Natural killer cell (primary cell): ENCODE data around the gene DNAJC5. TPM values are rescaled to one million over a fixed set of nuclear protein-coding genes. Genes with fewer than 3 reads are reported as not detected.

Source experiments
- ATAC-seq, 3 donors: fragments of 150-1000 bp in 2 of 3; fragments of 200-7000 bp in 1 of 3; cut with Tn5 transposase; 1 replicate in 1 of 3; 2 replicates in 2 of 3; pipeline ENCODE4 v1.10.0; 2021; ENCODE audit warnings: mild to moderate bottlenecking in 2 of 3, moderate library complexity in 2 of 3
- DNase-seq, 2 donors: peaks; one replicate each; pipeline versions ENCODE4 v3.0.0 to v3.0.0-alpha.2; 2013 to 2021; ENCODE audit warnings: mixed read lengths in 1 of 2
- H3K27ac ChIP-seq: one replicate; pipeline ENCODE4 v1.5.1; 2013; ENCODE audit warnings: mild to moderate bottlenecking, low read length
- H3K27me3 ChIP-seq: one replicate; pipeline ENCODE4 v1.6.1; 2013; ENCODE audit warnings: low read length; ENCODE audit not compliant: control insufficient read depth, insufficient read depth
- H3K36me3 ChIP-seq: one replicate; pipeline ENCODE4 v1.6.1; 2013; ENCODE audit warnings: low read length; ENCODE audit not compliant: control insufficient read depth, insufficient read depth
- H3K4me1 ChIP-seq: one replicate; pipeline ENCODE4 v1.6.1; 2013; ENCODE audit warnings: low read length; ENCODE audit not compliant: control insufficient read depth, insufficient read depth
- H3K4me3 ChIP-seq: one replicate; pipeline ENCODE4 v1.5.1; 2013; ENCODE audit warnings: low read length
- H3K9me3 ChIP-seq: one replicate; pipeline ENCODE4 v1.6.1; 2013; ENCODE audit warnings: low read length; ENCODE audit not compliant: control insufficient read depth, insufficient read depth
- H3K27ac Mint-ChIP-seq, 2 donors: one replicate each; pipeline ENCODE4 v1.8.0; 2022; ENCODE audit warnings: mild to moderate bottlenecking in 2 of 2, mixed read lengths in 2 of 2, moderate library complexity in 1 of 2
- H3K27me3 Mint-ChIP-seq, 2 donors: one replicate each; pipeline ENCODE4 v1.8.0; 2022; ENCODE audit warnings: low read depth in 2 of 2, mixed read lengths in 2 of 2
- H3K36me3 Mint-ChIP-seq: one replicate; pipeline ENCODE4 v1.8.0; 2022; ENCODE audit warnings: mixed read lengths
- H3K4me1 Mint-ChIP-seq, 2 donors: one replicate each; pipeline ENCODE4 v1.8.0; 2022; ENCODE audit warnings: mixed read lengths in 2 of 2
- H3K4me3 Mint-ChIP-seq: one replicate; pipeline ENCODE4 v1.8.0; 2022; ENCODE audit warnings: mild to moderate bottlenecking, moderate library complexity, mixed read lengths
- H3K9me3 Mint-ChIP-seq, 2 donors: one replicate each; pipeline ENCODE4 v1.8.0; 2022; ENCODE audit warnings: mixed read lengths in 2 of 2
- WGBS: methylation state at CpG from one replicate; pipeline ENCODE4 v1.1.7; 2013; ENCODE audit warnings: missing lambda C conversion rate; ENCODE audit not compliant: insufficient coverage; 5-methylcytosine and 5-hydroxymethylcytosine counted together
- intact Hi-C: fragments of 100-400 bp; cut with micrococcal nuclease; formaldehyde crosslinking; loops from one replicate; pipeline ENCODE4 v1.14.2; 2022
- total RNA-seq, 4 donors: library from RNA; stranded (reverse); fragments of 120-200 nt in 1 of 4; gene quantifications; one replicate each; pipeline versions ENCODE4 v1.2.3 to v1.2.4, GENCODE V29; 2013 to 2022
- TF ChIP-seq, protein P1 (sequence below): fragments of 200-600 bp; IDR thresholded peaks from one replicate; pipeline ENCODE4 v1.8.0; 2022; ENCODE audit warnings: antibody characterized with exemption

Gene DNAJC5
- total RNA-seq, 3 donors from 2014 or later (not counting 1 experiment from before 2014, with no cell fraction given), result 27.5 to 45.1 (median 42.8) TPM

GRCh38 chr20:63919130-63919529 is 24.2 kb downstream of the DNAJC5 start:
- H3K27ac ChIP-seq, result no peak overlapping the region
- Mint-ChIP-seq H3K4me1 (peaks cover 4 to 12% of the 10 kb centered on the region in 2 donors), H3K27ac (no peak overlapping the region), H3K36me3 (no peaks in the 10 kb centered on the region), H3K27me3 (no peaks in the 10 kb centered on the region), H3K4me3 (no peak overlapping the region), H3K9me3 (peaks cover 0 to 3% of the 10 kb centered on the region in 2 donors)
- H3K27me3 ChIP-seq, result no peaks in the 10 kb centered on the region
- no peaks in the 10 kb centered on the region for H3K4me1 ChIP-seq
- ATAC-seq, result no peak
- WGBS, result 89% methylated on average over 13 of the region's 19 CpGs
- no peak overlapping the region for H3K4me3 ChIP-seq
- TF ChIP-seq, protein P1, sequence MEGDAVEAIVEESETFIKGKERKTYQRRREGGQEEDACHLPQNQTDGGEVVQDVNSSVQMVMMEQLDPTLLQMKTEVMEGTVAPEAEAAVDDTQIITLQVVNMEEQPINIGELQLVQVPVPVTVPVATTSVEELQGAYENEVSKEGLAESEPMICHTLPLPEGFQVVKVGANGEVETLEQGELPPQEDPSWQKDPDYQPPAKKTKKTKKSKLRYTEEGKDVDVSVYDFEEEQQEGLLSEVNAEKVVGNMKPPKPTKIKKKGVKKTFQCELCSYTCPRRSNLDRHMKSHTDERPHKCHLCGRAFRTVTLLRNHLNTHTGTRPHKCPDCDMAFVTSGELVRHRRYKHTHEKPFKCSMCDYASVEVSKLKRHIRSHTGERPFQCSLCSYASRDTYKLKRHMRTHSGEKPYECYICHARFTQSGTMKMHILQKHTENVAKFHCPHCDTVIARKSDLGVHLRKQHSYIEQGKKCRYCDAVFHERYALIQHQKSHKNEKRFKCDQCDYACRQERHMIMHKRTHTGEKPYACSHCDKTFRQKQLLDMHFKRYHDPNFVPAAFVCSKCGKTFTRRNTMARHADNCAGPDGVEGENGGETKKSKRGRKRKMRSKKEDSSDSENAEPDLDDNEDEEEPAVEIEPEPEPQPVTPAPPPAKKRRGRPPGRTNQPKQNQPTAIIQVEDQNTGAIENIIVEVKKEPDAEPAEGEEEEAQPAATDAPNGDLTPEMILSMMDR, result no peak
- peaks cover 17% of the 10 kb centered on the region for H3K36me3 ChIP-seq
- intact Hi-C loops, result no loop called here
- peaks cover 14% of the 10 kb centered on the region for H3K9me3 ChIP-seq
- no peak for DNase-seq

DNA sequence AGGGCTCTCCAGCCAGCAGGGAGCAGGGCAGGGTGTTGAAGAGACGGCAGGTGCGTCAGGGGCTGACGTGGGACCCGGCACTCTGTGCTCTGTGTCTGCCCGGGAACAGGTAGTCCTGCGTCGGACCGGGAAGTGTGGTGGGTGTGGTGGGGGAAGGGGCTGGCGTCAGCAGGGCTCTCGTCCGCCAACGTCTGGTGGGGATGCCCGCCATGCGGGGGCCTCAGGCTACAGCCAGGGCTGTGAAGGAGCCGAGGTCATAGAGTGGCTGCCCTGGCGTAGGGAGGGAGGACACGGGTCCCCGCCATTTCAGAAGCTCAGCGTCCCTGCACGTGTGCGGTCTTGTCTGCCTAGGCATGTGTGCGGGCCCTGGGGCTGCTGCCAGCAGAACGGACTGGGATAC is 25.3 kb downstream of the DNAJC5 start:
- H3K36me3 Mint-ChIP-seq, result no peaks in the 10 kb centered on the region
- no peak overlapping the region for H3K27ac Mint-ChIP-seq
- no peak overlapping the region for H3K4me3 ChIP-seq
- ATAC-seq (no peak), DNase-seq (no peak)
- H3K9me3 ChIP-seq, result peaks cover 14% of the 10 kb centered on the region
- H3K36me3 ChIP-seq, result peaks cover 17% of the 10 kb centered on the region
- H3K4me1 Mint-ChIP-seq, result peaks cover 0 to 13% of the 10 kb centered on the region in 2 donors
- WGBS, result 93% methylated on average over 23 of the region's 23 CpGs
- H3K4me3 Mint-ChIP-seq, result no peak overlapping the region
- no peak overlapping the region for H3K27ac ChIP-seq
- no peaks in the 10 kb centered on the region for H3K4me1 ChIP-seq
- TF ChIP-seq, protein P1, result no peak
- H3K27me3 Mint-ChIP-seq, result no peaks in the 10 kb centered on the region
- H3K27me3 ChIP-seq, result no peaks in the 10 kb centered on the region
- intact Hi-C loops, result no loop called here
- peaks cover 0 to 3% of the 10 kb centered on the region in 2 donors for H3K9me3 Mint-ChIP-seq

GRCh38 chr20:63923651-63924050 is 28.7 kb downstream of the DNAJC5 start:
- TF ChIP-seq, protein P1, result no peak
- Mint-ChIP-seq H3K36me3 (no peaks in the 10 kb centered on the region), H3K4me3 (no peak overlapping the region), H3K9me3 (no peaks in the 10 kb centered on the region), H3K4me1 (peaks cover 9 to 11% of the 10 kb centered on the region in 2 donors), H3K27me3 (no peaks in the 10 kb centered on the region), H3K27ac (peak overlapping the region in 1 of 2 donors; percentile 18)
- peaks cover 21% of the 10 kb centered on the region for H3K36me3 ChIP-seq
- 97% methylated on average over 2 of the region's 8 CpGs for WGBS
- H3K4me1 ChIP-seq, result no peaks in the 10 kb centered on the region
- H3K9me3 ChIP-seq, result no peaks in the 10 kb centered on the region
- no peak overlapping the region for H3K27ac ChIP-seq
- no peaks in the 10 kb centered on the region for H3K27me3 ChIP-seq
- intact Hi-C loops, result no loop called here
- no peak for DNase-seq
- no peak for ATAC-seq
- H3K4me3 ChIP-seq, result no peak overlapping the region

DNA sequence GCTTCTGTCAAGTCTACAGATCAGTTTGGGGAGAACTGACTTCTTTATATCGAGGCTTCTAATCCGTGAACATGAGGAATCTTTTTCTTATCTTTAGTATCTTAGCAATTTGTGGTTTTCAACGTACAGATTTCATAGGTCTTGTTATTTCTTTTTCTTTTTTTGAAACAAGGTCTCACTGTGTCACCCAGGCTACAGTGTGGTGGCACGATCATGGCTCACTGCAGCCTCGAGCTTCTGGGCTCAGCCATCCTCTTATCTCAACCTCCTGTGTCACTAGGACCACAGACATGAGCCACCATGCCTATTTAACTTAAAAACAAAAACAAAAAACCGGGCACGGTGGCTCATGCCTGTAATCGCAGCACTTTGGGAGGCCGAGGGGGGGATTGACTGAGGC is 29.3 kb downstream of the DNAJC5 start:
- Histone ChIP-seq H3K36me3 (peaks cover 24% of the 10 kb centered on the region), H3K4me1 (no peaks in the 10 kb centered on the region), H3K4me3 (no peak overlapping the region), H3K27ac (no peak overlapping the region), H3K27me3 (no peaks in the 10 kb centered on the region), H3K9me3 (no peaks in the 10 kb centered on the region)
- 73% methylated on average over 9 of the region's 9 CpGs for WGBS
- no peaks in the 10 kb centered on the region for H3K27me3 Mint-ChIP-seq
- no peaks in the 10 kb centered on the region for H3K9me3 Mint-ChIP-seq
- intact Hi-C loops, result no loop called here
- ATAC-seq, result no peak
- peak overlapping the region in 1 of 2 donors; percentile 18 for H3K27ac Mint-ChIP-seq
- TF ChIP-seq, protein P1, result no peak
- peaks cover 9 to 11% of the 10 kb centered on the region in 2 donors for H3K4me1 Mint-ChIP-seq
- H3K36me3 Mint-ChIP-seq, result no peaks in the 10 kb centered on the region
- no peak overlapping the region for H3K4me3 Mint-ChIP-seq
- DNase-seq, result no peak
